Neural progenitor cell (in vitro differentiated cells): ENCODE data around the gene ARNT2. TPM values are rescaled to one million over a fixed set of nuclear protein-coding genes. Genes with fewer than 3 reads are reported as not detected.

Experiments
- DNase-seq: peaks from one replicate; pipeline ENCODE4 v3.0.0-alpha.2; 2016; ENCODE audit warnings: low spot score
- H2AFZ ChIP-seq: fragments of 200-600 bp; sonication (generic); replicated peaks from 2 replicates; pipeline ENCODE4 v1.6.1; 2016; ENCODE audit warnings: antibody characterized with exemption
- H3F3A ChIP-seq: fragments of 200-600 bp; sonication (generic); 2 replicates; pipeline ENCODE4 v1.6.1; 2016; ENCODE audit warnings: antibody characterized with exemption, low read depth
- H3K27ac ChIP-seq: fragments of 200-600 bp; sonication (generic); 2 replicates; pipeline ENCODE4 v1.5.1; 2016; ENCODE audit warnings: mild to moderate bottlenecking
- H3K27me3 ChIP-seq: fragments of 200-600 bp; sonication (generic); 2 replicates; pipeline ENCODE4 v1.6.1; 2016; ENCODE audit warnings: mild to moderate bottlenecking, moderate library complexity
- H3K36me3 ChIP-seq: fragments of 200-600 bp; sonication (generic); 2 replicates; pipeline ENCODE4 v1.5.1; 2016
- H3K4me1 ChIP-seq: fragments of 200-600 bp; sonication (generic); 2 replicates; pipeline ENCODE4 v1.6.1; 2016; ENCODE audit warnings: mixed run types
- H3K4me2 ChIP-seq: fragments of 200-600 bp; sonication (generic); 2 replicates; pipeline ENCODE4 v1.6.1; 2016
- H3K4me3 ChIP-seq: fragments of 200-600 bp; sonication (generic); 2 replicates; pipeline ENCODE4 v1.5.1; 2016
- H3K79me2 ChIP-seq: fragments of 200-600 bp; sonication (generic); 2 replicates; pipeline ENCODE4 v1.6.1; 2016; ENCODE audit warnings: low read depth
- H3K9ac ChIP-seq: fragments of 200-600 bp; sonication (generic); 2 replicates; pipeline ENCODE4 v1.6.1; 2016
- H3K9me3 ChIP-seq: fragments of 200-600 bp; sonication (generic); 2 replicates; pipeline ENCODE4 v1.5.1; 2016; ENCODE audit warnings: low read depth
- H4K20me1 ChIP-seq: fragments of 200-600 bp; sonication (generic); 2 replicates; pipeline ENCODE4 v1.6.1; 2016; ENCODE audit warnings: low read depth
- H3K27ac Mint-ChIP-seq: 3 replicates; pipeline ENCODE4 v1.8.0; 2021; ENCODE audit warnings: mixed read lengths
- H3K27me3 Mint-ChIP-seq: 2 replicates; pipeline ENCODE4 v1.8.0; 2022; ENCODE audit warnings: low read depth, mild to moderate bottlenecking, inconsistent platforms, moderate library complexity, mixed read lengths; ENCODE audit not compliant: insufficient read depth
- H3K36me3 Mint-ChIP-seq: 3 replicates; pipeline ENCODE4 v1.8.0; 2021; ENCODE audit warnings: mixed read lengths
- H3K4me1 Mint-ChIP-seq: 3 replicates; pipeline ENCODE4 v1.8.0; 2021; ENCODE audit warnings: mixed read lengths
- H3K4me3 Mint-ChIP-seq: 3 replicates; pipeline ENCODE4 v1.8.0; 2021; ENCODE audit warnings: mild to moderate bottlenecking, moderate library complexity, mixed read lengths
- H3K9me3 Mint-ChIP-seq: 3 replicates; pipeline ENCODE4 v1.8.0; 2020; ENCODE audit warnings: mixed read lengths
- CTCF ChIP-seq: fragments of 200-600 bp; sonication (generic); IDR thresholded peaks from 2 replicates; pipeline ENCODE4 v1.5.1; 2017; ENCODE audit warnings: antibody characterized with exemption, mild to moderate bottlenecking
- EZH2 ChIP-seq: fragments of 200-600 bp; sonication (generic); IDR thresholded peaks from 2 replicates; pipeline ENCODE4 v1.6.1; 2017; ENCODE audit warnings: antibody characterized with exemption, mild to moderate bottlenecking, moderate library complexity
- EZH2phosphoT487 ChIP-seq: fragments of 200-600 bp; sonication (generic); IDR thresholded peaks from 2 replicates; pipeline ENCODE4 v1.6.1; 2017; ENCODE audit warnings: antibody characterized with exemption
- total RNA-seq: library from RNA; depleted of rRNA; stranded (reverse); fragments of >200 nt; gene quantifications from 2 replicates; pipeline ENCODE4 v1.2.3, GENCODE V29; 2015; ENCODE audit warnings: low replicate concordance

ARNT2 gene
- total RNA-seq, 1 donor from 2014 or later, result 15.7 TPM

DNA sequence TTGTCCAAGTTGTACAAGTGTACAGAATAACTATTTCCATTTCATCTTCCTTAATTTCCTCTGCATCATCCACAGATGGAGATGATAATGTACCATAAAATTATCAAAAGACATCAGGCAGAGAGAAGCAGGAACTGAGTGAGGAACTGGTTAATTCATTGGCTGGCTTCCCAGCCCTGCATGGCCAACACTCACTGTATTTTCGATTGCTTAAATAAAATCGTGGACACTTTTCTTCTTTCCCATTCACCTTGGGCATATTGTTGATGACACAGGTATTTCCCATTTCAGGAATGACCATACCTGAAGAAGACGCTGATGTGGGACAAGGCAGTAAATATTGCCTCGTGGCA, 146.7 kb downstream of the ARNT2 start:
- no peaks in the 10 kb centered on the region for H3F3A ChIP-seq
- DNase-seq, result no peak
- no peaks in the 10 kb centered on the region for H3K79me2 ChIP-seq
- no peaks in the 10 kb centered on the region for H4K20me1 ChIP-seq
- H3K36me3 Mint-ChIP-seq, result peaks cover 11% of the 10 kb centered on the region
- H3K9me3 Mint-ChIP-seq, result no peaks in the 10 kb centered on the region
- H3K27ac Mint-ChIP-seq, result no peak overlapping the region
- no peak overlapping the region for H2AFZ ChIP-seq
- no peaks in the 10 kb centered on the region for H3K27me3 ChIP-seq
- TF ChIP-seq EZH2phosphoT487, result no peak
- no peak for TF ChIP-seq EZH2
- TF ChIP-seq CTCF, result no peak
- H3K4me1 ChIP-seq, result no peaks in the 10 kb centered on the region
- no peaks in the 10 kb centered on the region for H3K9me3 ChIP-seq
- no peak overlapping the region for H3K4me3 Mint-ChIP-seq
- H3K4me3 ChIP-seq, result no peak overlapping the region
- no peaks in the 10 kb centered on the region for H3K36me3 ChIP-seq
- no peak overlapping the region for H3K9ac ChIP-seq
- H3K27ac ChIP-seq, result no peak overlapping the region
- H3K4me2 ChIP-seq, result no peak overlapping the region
- no peaks in the 10 kb centered on the region for H3K27me3 Mint-ChIP-seq
- no peaks in the 10 kb centered on the region for H3K4me1 Mint-ChIP-seq

- H4K20me1 ChIP-seq, result no peaks in the 10 kb centered on the region
- Mint-ChIP-seq H3K9me3 (no peaks in the 10 kb centered on the region), H3K36me3 (peaks cover 13% of the 10 kb centered on the region), H3K4me3 (no peak overlapping the region), H3K27me3 (no peaks in the 10 kb centered on the region), H3K27ac (no peak overlapping the region), H3K4me1 (no peaks in the 10 kb centered on the region)
- no peak for DNase-seq
- H3K79me2 ChIP-seq, result no peaks in the 10 kb centered on the region
- H3K27ac ChIP-seq, result no peak overlapping the region
- no peak overlapping the region for H2AFZ ChIP-seq
- no peaks in the 10 kb centered on the region for H3F3A ChIP-seq
- no peak overlapping the region for H3K9ac ChIP-seq
- H3K4me1 ChIP-seq, result no peaks in the 10 kb centered on the region
- H3K9me3 ChIP-seq, result no peaks in the 10 kb centered on the region
- no peak overlapping the region for H3K4me2 ChIP-seq
- TF ChIP-seq CTCF (no peak), EZH2 (no peak), EZH2phosphoT487 (no peak)
- no peaks in the 10 kb centered on the region for H3K36me3 ChIP-seq
- no peak overlapping the region for H3K4me3 ChIP-seq
- H3K27me3 ChIP-seq, result no peaks in the 10 kb centered on the region
Observed at GRCh38 chr15:80551348-80551747, 147.2 kb downstream of the ARNT2 start.

DNA sequence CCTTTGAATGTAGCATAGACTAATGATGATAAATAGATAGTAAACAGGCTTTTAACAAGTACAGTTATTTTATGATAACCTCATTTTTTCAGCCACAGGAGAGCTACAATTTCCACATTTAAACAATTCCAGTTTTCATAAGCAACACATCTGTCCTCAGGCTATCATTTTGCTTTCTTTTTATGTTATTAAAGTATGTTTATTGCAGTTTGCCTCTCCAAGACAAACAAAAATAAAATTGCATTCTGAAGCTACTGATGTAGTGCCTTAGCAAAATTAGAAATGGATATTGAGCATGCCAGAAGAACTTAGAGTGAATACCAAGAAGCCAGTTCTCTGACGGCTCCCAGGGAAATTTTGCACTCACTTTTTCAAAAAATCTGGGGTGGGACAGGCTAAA, 150.4 kb downstream of the ARNT2 start:
- Histone ChIP-seq H3K4me3 (no peak overlapping the region), H4K20me1 (no peaks in the 10 kb centered on the region), H3K79me2 (no peaks in the 10 kb centered on the region), H3K36me3 (no peaks in the 10 kb centered on the region), H3F3A (no peaks in the 10 kb centered on the region), H3K4me1 (no peaks in the 10 kb centered on the region), H3K4me2 (no peak overlapping the region), H3K9ac (no peak overlapping the region), H3K9me3 (no peaks in the 10 kb centered on the region), H3K27me3 (no peaks in the 10 kb centered on the region), H3K27ac (no peak overlapping the region), H2AFZ (no peak overlapping the region)
- Mint-ChIP-seq H3K9me3 (no peaks in the 10 kb centered on the region), H3K27ac (no peak overlapping the region), H3K4me1 (no peaks in the 10 kb centered on the region), H3K36me3 (peaks cover 28% of the 10 kb centered on the region), H3K4me3 (no peak overlapping the region), H3K27me3 (peaks cover 2% of the 10 kb centered on the region)
- no peak for DNase-seq
- no peak for TF ChIP-seq EZH2
- TF ChIP-seq CTCF, result no peak
- no peak for TF ChIP-seq EZH2phosphoT487
